ENCODE data around the gene SLBP.

SLBP gene

GRCh38 chr4:1748465-1748995, 36.4 kb upstream of the SLBP start:
- DNase-seq = no peak

- DNase-seq = no peak
These were observed 35.5 kb upstream of the SLBP start for GRCh38 chr4:1747603-1747967.

DNA sequence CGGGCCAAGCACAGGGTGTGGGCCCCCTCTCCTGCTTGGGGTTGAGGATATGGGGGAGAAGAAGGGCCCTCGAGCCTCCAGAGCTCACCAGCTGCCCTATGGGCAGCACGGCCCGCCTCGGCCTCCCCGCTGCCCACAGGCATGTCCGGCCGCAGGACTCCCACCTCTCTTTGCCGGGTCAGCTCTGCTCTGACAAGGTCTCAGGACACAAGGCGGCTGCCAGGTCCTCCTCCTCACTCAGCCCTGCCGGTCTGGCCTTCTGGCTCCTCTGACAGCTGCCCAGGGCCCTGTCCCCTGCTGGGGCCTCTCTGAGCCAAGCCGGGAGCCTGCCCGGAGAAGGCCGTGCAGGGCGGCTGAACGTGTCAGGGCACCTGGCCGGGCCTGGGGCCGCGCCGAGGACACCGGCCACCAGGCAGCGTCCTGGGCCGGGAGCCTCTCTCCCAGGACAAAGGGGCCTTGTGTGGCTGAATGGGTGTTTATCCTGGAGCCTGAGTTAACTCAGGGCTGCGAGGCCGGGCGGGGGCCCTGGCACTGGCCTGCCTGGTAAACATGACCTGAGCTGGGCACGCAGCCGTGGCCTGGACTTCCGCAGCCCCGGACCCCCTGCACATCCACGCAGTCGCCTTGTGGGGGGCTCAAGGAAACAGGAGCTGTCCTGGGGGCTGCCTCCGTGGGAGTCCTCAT, 34.9 kb upstream of the SLBP start:
- DNase-seq = no peak

GRCh38 chr4:1746265-1746691, 34.2 kb upstream of the SLBP start:
- no peak for DNase-seq

DNA sequence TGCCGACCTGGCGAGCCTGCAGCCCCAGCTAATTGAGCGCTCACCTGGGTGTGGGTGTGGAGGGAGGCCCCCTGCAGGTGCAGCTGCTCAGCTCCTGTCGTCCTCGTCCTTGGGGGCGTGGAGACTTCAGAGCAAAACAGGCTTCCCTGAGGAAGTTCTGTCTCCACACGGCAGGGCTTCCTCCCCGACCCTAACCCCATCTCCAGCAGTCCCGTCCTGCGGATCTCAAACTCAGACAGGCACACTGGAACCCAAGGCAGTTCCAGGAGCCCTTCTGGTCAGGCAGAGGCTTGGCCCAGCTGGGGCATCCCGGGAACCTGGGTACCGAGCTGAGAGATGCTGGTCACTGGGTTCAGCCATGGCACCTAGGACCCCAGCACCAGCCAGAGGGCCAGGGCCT, 33.6 kb upstream of the SLBP start:
- DNase-seq = no peak

- DNase-seq = no peak
These were observed 33.0 kb upstream of the SLBP start for GRCh38 chr4:1745165-1745564.

DNA sequence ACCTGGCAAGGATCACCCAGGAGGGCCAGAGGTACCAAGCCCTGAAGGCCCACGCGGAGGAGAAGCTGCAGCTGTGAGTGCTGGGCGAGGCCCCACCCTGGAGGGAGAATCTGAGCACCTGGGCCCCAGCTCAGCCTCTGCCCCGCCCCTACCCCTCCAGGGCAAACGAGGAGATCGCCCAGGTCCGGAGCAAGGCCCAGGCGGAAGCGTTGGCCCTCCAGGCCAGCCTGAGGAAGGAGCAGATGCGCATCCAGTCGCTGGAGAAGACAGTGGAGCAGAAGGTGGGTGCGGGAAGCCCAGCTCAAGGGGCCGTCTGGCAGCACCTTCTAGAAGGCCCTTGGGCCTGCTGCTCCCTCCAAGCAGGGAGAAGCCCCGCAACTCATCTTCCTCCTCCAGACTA, 32.4 kb upstream of the SLBP start:
- DNase-seq = no peak

DNA sequence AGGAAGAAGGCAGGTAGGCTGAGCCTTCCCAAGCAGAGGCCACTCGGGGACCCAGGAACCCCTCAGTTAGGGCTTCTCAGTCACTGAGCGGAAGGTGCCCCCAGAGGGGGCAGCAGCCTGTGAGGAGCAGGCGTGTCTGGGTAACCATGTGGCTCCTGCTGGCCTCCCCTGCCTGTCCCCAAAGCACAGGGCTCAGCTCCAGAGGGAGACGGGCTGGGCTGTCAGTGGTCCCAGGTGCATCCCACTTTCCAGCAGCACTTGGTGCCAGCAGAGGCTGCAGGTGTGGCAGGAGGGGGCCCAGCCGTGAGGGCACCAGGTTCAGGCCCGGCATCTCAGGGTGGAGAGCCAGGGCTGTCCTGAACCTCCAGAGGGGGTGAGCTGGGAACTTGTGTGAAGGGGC, 31.9 kb upstream of the SLBP start:
- no peak for DNase-seq

GRCh38 chr4:1743551-1743950, 31.4 kb upstream of the SLBP start:
- no peak for DNase-seq

GRCh38 chr4:1741208-1741607, 29.1 kb upstream of the SLBP start:
- DNase-seq = no peak

GRCh38 chr4:1740021-1740545, 28.0 kb upstream of the SLBP start:
- no peak for DNase-seq

- no peak for DNase-seq
These were observed 27.2 kb upstream of the SLBP start for GRCh38 chr4:1739358-1739757.

DNA sequence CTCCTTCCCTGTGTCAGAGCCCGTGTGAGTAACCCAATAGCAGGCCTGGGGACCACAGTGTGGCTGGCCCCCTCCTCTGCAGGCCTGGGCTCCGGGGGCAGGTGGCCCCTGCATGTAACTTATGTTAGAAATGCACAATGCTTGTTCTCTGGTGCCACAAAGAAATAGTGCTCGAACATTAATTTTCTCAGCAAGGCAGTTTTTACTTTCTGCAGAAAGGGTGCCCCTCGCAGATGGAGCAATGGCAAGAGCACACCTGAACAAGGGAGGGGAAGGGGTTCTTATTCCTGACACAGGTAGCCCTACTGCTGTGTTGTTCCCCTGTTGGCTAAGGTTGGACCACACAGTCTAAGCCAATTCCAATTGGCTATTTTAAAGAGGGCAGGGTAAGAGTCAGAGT, 26.3 kb upstream of the SLBP start:
- DNase-seq = no peak

DNA sequence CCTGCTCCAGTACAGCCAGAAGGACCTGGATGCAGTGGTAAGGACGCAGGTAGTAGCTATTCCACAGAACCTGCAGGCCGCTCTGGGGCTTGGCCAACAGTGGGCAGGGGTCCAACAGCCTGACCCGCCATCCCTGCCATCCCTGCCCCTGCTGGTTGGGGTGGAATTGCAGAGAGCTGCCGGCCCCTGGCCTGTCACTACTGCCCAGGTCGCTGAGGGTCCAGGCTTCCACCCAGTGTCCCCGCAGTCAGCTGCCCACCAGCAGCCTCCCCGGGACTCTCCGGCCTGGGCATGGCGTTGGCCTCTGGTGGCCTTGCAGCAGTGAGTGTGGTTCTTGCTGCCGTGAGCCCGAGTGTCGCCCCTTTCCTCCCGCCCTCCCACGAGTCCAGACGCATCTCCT, 25.5 kb upstream of the SLBP start:
- DNase-seq = no peak

DNA sequence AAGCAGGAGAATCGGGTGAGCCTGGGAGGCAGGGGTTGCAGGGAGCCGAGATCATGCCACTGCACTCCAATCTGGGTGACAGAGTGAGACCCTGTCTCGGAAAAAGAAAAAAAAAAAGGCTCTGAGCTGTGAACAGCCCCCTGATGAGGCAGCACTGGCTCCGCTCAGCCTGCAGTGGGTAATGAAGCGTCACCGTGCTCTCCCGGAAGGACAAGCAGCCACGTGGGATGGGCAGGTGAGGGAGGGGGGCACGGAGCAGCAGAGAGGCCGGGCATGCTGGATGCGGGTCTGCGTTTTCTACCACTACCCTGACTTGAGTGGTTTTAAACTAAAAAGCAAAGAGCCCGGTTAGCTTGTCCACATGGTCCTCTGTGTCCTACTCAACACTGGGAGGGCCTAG, 24.7 kb upstream of the SLBP start:
- no peak for DNase-seq

DNA sequence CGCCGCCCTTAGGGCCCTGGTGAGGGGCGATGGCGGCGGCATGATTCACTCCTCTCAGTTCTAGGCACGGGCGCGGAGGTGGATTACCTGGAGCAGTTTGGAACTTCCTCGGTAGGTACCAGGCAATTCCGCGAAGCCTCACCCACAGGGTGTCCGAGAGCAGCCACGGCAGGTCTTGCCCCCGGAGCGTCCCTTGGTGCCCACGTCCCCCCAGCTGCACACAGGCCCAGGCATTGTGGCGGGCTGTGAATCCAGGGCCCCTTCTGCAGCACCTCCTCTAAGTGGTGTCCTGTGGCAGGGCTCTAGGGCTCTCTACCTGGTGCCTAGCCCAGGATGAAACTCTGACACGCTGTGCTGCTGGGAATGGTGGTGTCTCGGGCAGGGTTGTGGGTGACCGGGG, 23.1 kb upstream of the SLBP start:
- no peak for DNase-seq

DNA sequence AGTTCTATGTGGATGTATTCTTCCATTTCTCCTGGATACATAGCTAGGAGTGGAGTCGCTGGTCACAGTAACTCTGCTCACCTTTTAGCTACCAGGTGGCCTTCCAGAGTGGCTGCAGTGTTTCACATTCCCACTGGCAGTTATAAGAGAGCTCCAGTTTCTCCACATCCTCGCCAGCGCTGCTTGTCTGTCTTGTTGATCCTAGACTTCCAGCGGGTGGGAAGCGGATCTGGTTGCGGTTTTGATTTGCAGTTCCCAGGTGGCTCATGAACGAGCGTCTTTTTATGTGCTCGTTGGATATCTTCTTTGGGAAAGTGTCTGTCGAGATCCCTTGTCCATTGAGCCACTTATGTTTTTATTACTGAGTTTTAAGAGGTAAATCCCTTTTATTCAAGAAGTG, 20.8 kb upstream of the SLBP start:
- no peak for DNase-seq

GRCh38 chr4:1731180-1731579, 19.1 kb upstream of the SLBP start:
- no peak for DNase-seq

DNA sequence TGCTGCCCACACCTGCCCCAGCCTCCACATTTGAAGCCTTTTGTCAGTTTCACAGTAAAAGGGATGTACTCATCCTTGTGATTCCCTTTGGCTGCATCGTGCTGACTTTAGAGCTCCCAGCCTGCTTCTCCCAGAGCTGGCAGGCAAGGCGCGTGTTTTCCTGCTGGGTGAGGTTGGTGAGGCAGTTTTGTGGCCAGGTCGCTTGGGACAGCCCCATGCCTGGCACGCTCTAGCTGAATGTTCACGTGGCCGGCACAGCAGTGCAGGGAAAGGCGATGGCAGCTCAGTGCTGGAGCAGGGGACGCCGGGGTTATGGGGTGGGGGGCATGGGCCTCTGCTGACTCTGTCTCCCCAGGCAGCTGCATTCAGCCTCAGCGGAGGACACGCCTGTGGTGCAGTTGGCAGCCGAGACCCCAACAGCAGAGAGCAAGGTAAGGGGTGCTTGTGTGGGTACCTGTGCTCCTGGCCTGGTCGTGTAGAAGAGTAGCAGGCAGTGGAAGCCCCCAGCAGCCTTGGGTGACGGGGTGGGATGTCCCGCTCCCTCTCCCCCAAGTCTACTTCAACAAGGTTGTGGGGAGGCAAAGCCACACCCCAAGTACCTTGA, 18.5 kb upstream of the SLBP start:
- DNase-seq = no peak

DNA sequence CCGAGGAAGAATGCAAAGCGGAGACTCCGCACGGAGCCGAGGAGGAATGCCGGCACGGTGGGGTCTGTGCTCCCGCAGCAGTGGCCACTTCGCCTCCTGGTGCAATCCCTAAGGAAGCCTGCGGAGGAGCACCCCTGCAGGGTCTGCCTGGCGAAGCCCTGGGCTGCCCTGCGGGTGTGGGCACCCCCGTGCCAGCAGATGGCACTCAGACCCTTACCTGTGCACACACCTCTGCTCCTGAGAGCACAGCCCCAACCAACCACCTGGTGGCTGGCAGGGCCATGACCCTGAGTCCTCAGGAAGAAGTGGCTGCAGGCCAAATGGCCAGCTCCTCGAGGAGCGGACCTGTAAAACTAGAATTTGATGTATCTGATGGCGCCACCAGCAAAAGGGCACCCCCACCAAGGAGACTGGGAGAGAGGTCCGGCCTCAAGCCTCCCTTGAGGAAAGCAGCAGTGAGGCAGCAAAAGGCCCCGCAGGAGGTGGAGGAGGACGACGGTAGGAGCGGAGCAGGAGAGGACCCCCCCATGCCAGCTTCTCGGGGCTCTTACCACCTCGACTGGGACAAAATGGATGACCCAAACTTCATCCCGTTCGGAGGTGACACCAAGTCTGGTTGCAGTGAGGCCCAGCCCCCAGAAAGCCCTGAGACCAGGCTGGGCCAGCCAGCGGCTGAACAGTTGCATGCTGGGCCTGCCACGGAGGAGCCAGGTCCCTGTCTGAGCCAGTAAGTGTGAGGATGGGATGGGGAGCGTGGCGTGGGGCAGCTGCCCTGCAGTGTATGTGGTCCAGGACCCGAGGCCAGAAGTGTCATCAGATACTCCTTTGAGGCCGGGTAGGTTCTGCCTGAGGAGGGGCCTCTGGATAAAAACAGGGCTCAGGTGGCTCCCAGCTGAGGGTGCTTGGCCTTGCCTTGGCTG, 16.2 kb upstream of the SLBP start:
- no peak for DNase-seq

GRCh38 chr4:1727117-1728031, 15.3 kb upstream of the SLBP start:
- DNase-seq = no peak

DNA sequence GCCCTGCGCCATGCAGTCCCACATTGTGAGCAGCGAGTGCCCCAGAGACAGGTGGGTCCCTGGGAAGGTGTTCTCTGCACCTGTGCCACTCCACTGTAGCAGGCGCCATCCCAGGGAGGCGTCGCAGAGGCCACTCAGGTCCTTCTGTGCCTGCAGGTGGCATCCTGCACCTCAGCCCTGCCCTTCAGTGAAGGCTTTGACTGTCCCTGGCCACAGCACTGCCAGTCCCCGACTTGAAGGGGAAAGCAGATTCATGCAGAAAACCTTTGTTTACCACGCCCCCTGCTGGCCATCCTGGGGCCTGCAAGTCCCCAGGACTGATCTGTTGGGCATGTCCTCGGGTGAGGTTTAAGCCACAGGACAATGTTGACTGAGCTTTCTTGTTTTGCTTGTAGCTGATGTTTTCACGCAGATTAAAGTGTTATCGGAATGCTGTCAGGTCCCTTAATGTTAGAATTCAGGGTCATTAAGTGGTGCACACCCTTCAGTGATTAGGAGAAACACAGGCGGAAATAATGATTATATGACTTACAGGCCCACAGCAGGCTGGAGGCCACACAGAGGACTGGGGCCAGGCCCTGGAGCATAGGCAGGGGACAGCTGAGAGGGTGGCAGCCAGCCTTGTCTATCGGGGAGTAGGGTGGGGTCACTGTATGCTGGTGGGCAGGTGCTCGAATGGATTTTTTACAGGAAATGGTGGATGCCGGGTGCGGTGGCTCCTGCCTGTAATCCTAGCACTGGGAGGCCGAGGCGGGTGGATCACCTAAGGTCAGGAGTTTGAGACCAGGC, 14.2 kb upstream of the SLBP start:
- DNase-seq = peak; percentile 15

Data from DMS153 (cell line).